NCI-H187 (cell line): Measurements from ENCODE around the gene ZNF148.

ENCODE experiments used
- DNase-seq, 2 experiments: peaks; one replicate each; lab custom pipeline; 2025; lab: John Stamatoyannopoulos, UW

Gene ZNF148

DNA sequence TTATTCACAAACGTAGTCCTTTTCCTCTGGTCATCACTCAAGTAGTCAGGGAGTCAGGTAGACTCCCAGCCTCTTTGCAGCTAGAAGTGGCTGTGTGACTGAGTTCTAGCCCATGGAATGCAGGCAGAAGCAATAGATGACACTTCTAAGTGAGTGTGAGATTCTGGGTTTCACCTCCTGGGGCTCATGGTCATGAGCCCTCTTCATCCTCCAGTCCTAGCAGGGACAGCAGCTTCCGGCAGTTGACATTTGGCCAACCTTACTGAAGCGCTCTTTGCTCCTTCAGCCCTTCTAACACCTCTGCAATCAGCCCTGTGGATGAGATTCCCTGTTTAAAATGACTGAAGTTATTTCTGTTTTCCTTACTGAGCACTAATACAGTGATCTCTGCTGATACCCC is 184.3 kb downstream of the ZNF148 start:
- DNase-seq: no peak

DNA sequence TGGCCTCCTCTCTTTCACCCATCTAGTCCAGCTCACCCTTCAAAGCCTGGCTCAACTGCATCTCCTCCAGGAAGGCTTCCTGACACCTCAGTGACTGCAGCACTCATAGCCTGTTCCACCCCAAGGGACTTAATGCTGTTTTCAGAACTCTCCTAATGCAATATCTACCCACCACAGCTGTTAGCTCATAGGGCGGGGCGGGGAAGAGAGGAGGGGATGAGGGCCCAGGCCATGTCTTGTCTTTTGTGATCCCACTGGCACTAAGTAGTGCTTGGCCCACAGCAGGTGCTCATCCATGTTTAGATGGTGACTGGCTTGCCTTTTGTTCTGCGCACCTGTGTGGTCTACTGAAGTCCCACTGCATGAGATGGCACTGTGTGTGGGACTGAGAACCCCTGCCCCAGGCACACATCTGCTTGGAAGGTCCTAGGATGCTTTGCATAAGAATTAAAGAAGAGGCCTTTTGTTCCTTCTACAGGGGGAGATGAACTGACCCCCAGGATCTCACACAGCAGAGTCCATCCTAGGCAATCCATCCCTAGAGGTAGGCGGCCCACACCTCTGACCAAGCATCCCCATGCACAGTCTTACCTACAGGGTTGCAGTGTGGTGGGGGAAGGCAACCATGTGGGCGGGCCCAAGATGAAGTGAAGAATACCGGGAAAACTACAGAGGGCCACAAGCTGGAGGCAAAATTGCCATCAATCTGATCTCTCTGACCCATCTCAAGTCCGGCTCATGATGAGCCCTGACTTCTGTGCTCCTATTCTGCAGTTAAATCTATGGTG is 185.6 kb downstream of the ZNF148 start:
- DNase-seq: no peak

DNA sequence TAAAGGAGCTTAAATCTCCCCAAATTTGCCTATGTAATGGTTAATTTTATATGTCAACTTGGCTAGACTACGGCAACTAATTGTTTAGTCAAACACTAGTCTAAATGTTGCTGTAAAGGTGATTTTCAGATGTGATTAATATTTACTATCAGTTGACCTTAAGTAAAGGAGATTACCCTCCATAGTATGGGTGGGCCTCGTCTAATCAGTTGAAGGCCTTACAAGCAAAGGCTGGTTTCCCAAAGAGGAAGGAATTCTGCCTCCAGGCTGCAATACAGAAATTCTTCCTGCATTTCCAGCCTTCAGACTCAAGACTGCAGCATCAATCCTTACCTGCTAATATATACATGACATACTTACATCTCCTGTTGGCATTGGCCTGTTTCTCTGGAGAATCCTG is 186.2 kb downstream of the ZNF148 start:
- no peak for DNase-seq

DNA sequence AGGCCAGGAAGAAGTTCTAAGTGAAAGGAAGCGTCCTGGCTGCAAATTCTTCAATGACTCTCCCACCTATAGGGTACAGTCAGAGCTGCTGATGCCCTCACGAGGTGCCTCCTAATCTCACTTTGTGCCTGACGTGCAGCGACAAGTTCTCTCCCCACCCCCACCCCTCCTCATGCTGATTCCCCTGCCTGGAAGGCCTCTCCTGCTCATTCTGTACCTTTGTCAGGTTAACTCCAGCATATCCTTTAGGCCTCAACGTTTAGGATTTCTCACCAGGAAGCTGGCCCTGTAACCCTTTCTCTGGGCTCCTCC is 187.6 kb downstream of the ZNF148 start:
- DNase-seq: no peak

DNA sequence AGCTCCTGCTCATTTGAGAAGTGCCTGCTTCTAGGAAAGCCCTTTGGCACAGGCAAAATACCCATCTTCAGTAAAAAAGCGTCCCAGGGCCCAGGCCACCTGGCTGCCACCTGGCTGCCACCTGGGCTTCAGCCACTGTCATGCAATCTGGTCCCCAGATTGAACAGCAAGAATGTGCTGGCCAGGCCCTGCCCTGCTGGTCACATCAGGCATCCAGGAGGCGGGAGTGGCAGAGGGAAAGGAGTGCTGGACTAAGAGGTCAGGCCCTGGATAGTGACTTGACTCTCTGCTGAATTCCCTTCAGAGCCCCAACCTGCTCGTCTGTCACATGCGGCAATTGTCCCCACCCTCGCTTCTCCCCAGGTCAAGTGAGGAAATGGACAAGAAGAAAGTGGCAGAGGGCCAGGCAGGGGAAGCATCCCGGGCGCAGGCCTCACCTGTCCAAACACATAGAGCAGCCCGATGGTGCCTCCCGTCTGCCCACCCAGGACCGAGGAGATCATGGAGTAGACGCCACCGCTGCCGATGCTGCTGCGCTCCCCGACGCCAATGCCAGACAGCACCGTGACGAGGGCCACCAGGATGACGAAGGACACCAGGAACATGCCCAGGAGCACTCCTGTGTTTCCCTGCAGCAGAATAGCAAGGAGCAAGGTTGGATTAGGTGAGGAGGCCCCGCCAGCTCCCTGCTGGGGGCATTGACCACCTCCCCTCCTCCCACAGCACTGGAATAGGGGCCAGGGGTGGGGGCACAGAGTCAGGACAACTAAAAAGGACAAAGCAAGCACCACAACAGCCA is 188.1 kb downstream of the ZNF148 start:
- no peak for DNase-seq

DNA sequence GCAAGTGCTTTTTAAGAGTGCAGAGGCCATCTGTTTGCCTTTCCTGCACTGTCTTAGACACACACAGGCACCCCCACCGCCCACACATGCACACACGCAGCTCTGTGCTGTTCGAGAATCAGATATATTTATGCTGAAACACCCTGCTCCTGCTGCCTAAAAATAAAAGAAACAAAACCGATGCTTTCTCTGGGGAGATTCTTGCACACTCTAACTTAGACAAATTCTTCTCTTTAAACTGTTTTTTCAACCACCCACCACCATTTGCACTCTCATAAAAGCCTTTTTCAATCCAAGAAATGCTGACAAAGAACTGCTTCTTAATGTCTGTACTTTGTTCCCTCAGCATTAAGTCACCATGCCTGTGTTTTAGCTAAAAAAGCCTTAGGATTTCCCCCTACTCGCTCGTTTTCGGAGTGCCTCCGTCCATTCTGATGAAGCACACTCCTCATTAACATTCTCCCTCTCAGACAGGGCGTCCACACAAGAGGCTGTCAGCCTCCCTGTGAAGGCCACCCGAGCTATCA is 188.8 kb downstream of the ZNF148 start:
- no peak for DNase-seq

DNA sequence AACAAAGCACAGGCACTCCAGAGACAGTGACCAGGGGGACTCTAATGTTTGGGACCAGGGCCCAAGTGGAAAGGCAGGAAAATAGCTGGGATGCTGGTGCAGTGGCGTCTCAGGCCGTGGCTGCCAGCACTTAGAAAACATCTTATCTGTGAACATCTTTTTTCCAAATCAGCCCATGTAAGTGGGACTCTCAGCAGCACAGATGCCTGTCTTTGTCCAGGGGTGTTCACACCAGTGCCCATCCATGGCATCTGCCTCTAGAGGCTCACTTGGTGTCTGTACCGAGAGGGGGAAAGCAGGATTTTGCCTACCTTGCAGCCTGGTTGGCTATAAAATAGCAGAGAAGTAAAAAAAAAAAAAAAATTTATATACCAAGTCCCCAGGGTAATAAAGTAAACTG is 189.3 kb downstream of the ZNF148 start:
- no peak for DNase-seq

DNA sequence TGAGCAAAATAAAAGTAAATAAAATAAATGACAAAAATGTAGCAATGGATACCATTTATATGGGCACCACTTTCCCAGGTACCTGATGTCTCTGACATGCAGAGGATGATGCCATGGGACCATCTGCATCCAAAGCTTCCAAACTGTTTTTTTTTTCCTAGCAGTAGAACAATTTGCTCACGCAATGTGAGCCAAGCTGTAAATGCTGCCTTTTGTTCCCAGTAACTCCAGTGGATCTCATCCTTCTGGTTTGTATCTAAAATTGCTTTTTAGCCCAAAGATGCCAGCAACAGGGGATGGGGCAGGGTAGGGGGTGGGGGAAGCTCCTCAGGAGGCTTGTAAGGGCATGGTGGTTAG is 195.3 kb downstream of the ZNF148 start:
- DNase-seq: no peak

DNA sequence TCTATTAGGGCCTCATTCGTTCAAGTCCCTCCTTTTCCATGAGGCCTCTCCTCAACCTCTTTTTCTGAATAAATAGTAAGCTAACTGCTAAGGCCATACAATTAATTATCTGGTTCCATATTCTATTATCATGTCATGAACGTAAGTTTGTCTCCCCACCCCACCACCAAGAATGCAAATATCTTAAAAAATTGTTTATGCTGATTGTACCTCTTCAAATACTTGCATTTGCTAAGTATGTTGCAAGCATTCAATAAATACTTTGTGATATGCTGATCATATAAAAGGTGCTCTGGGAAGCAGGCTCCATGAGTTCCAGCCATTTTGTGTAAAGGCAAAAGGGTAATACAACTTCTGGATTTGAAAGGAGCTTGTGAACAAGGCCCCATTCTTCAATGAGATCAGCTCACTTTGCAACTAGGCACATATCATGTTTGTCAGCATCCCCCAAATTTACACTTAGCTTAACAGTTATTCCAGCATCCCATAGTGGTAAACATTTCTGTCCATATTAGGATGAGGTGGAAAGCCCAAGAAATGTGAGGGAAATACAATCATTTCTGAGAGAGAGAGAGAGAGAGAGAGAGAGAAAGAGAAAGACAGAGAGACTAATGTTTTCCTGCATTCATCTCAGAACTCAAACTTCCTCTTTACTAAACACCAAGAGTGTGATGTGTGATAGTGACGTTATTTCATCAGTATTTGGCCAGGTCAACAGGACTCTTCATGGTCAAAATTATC is 195.8 kb downstream of the ZNF148 start:
- DNase-seq: no peak

DNA sequence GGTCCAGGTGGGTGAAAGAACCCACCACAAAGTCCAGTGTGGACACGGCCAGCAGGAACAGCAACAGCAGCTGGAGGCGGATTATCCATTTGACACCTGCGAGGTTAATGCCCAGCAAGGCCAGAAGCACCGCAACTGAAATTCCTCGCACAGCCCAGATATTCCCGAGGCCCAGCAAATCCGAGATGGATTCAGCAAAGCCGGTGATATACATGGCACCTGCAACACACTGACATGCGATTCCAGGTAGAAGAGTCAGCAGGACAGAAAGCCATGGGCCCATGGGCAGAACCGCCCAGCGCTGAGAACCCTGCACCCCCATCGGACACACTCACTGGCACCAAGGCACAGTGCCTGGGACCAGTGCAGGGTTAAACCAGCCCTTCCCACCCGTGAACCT is 197.4 kb downstream of the ZNF148 start:
- DNase-seq: no peak
